NOMO-1 treated with dmso at 0.1 percent for 144 hours (cell line): Measurements from ENCODE around the gene MAML2.

Source experiments
- DNase-seq: peaks from one replicate; lab custom pipeline; 2025; ENCODE audit not compliant: unreplicated experiment; lab: John Stamatoyannopoulos, UW

The MAML2 gene

GRCh38 chr11:96339706-96340554, 3.1 kb downstream of the MAML2 start:
- DNase-seq = no peak

GRCh38 chr11:96338910-96339705, 3.9 kb downstream of the MAML2 start:
- DNase-seq = peak; percentile 81

- no peak for DNase-seq
Observed at GRCh38 chr11:96337541-96338431, 5.2 kb downstream of the MAML2 start.

- no peak for DNase-seq
Observed at GRCh38 chr11:96335388-96335787, 7.6 kb downstream of the MAML2 start.

GRCh38 chr11:96334219-96334618, 8.8 kb downstream of the MAML2 start:
- no peak for DNase-seq

- DNase-seq = no peak
Observed at GRCh38 chr11:96333191-96333719, 9.7 kb downstream of the MAML2 start.

GRCh38 chr11:96332126-96332771, 10.7 kb downstream of the MAML2 start:
- DNase-seq = no peak

GRCh38 chr11:96331699-96332116, 11.3 kb downstream of the MAML2 start:
- no peak for DNase-seq

GRCh38 chr11:96330511-96330859, 12.5 kb downstream of the MAML2 start:
- no peak for DNase-seq

GRCh38 chr11:96329855-96330510, 13.0 kb downstream of the MAML2 start:
- DNase-seq = no peak

- no peak for DNase-seq
Observed at GRCh38 chr11:96329419-96329818, 13.6 kb downstream of the MAML2 start.

- DNase-seq = no peak
Observed at GRCh38 chr11:96328395-96329010, 14.5 kb downstream of the MAML2 start.

- DNase-seq = no peak
Observed at GRCh38 chr11:96326959-96327358, 16.0 kb downstream of the MAML2 start.

GRCh38 chr11:96324912-96325311, 18.1 kb downstream of the MAML2 start:
- no peak for DNase-seq

- DNase-seq = no peak
Observed at GRCh38 chr11:96323642-96323985, 19.4 kb downstream of the MAML2 start.

GRCh38 chr11:96322775-96323641, 20.0 kb downstream of the MAML2 start:
- no peak for DNase-seq

GRCh38 chr11:96321091-96321490, 21.9 kb downstream of the MAML2 start:
- DNase-seq = no peak

- DNase-seq = no peak
Observed at GRCh38 chr11:96319898-96320656, 22.9 kb downstream of the MAML2 start.
